Uterus (tissue), 4 donors: ENCODE results near the gene GLIS1. TPM values are rescaled to one million over a fixed set of nuclear protein-coding genes. Genes with fewer than 3 reads are reported as not detected.

Source experiments
- DNase-seq, 2 donors: peaks; one replicate each; pipeline ENCODE4 v3.0.0-alpha.2; 2019 to 2020
- H3K27ac ChIP-seq, 2 donors: fragments of 200-600 bp; sonication (generic); 1 replicate in 1 of 2; 2 replicates in 1 of 2; pipeline ENCODE4 v1.5.1; 2016 to 2018
- H3K27me3 ChIP-seq, 2 donors: fragments of 200-600 bp; sonication (generic); one replicate each; pipeline ENCODE4 v1.5.1; 2018 to 2019; ENCODE audit warnings: control low read depth in 1 of 2
- H3K36me3 ChIP-seq, 2 donors: fragments of 200-600 bp; sonication (generic); one replicate each; pipeline ENCODE4 v1.5.1; 2019; ENCODE audit warnings: control low read depth in 1 of 2
- H3K4me1 ChIP-seq, 2 donors: fragments of 200-600 bp; sonication (generic); one replicate each; pipeline ENCODE4 v1.5.1; 2018 to 2019; ENCODE audit warnings: control low read depth in 1 of 2
- H3K4me3 ChIP-seq, 2 donors: fragments of 200-600 bp; sonication (generic); 1 replicate in 1 of 2; 2 replicates in 1 of 2; pipeline ENCODE4 v1.5.1; 2018 to 2019; ENCODE audit warnings: mild to moderate bottlenecking in 1 of 2
- H3K9me3 ChIP-seq, 2 donors: fragments of 200-600 bp; sonication (generic); one replicate each; pipeline ENCODE4 v1.5.1; 2019; ENCODE audit warnings: control low read depth in 1 of 2
- CTCF ChIP-seq, 4 experiments: fragments of 200-600 bp in 2 of 4; fragments of 450-650 bp in 2 of 4; sonication (generic) in 2 of 4; IDR thresholded peaks; one replicate each; pipeline ENCODE4 v1.5.1; 2016 to 2019; ENCODE audit warnings: antibody characterized with exemption in 4 of 4, mild to moderate bottlenecking in 2 of 4, moderate library complexity in 1 of 4
- POLR2A ChIP-seq, 2 donors: fragments of 450-650 bp; IDR thresholded peaks; one replicate each; pipeline ENCODE4 v1.6.1; 2016; ENCODE audit warnings: antibody characterized with exemption in 2 of 2, mild to moderate bottlenecking in 1 of 2, moderate library complexity in 1 of 2
- intact Hi-C: fragments of 100-400 bp; cut with DNase I; formaldehyde crosslinking; loops from one replicate; pipeline ENCODE4 v1.15.1; 2023; ENCODE audit warnings: low total_unique reads
- total RNA-seq, 4 donors: library from RNA; depleted of rRNA in 3 of 4; stranded (reverse); fragments of >200 nt in 3 of 4; gene quantifications; one replicate each; pipeline versions ENCODE4 v1.1.0 to v1.2.4, GENCODE V29; 2014 to 2023
- donor health status: DM: yes; HTN: yes; CAD: no.

The GLIS1 gene
- total RNA-seq, 4 donors from 2014 or later, result 0.21 to 1.0 TPM; not detected in 2

- intact Hi-C loops, result no loop called here
Observed at GRCh38 chr1:53696990-53697389, 42.0 kb downstream of the GLIS1 start.

GRCh38 chr1:53696571-53696970 lies 42.4 kb downstream of the GLIS1 start:
- no peak for DNase-seq
- H3K4me1 ChIP-seq, result no peaks in the 10 kb centered on the region
- intact Hi-C loops, result no loop called here
- H3K4me3 ChIP-seq, result no peak overlapping the region
- no peaks in the 10 kb centered on the region for H3K9me3 ChIP-seq
- no peaks in the 10 kb centered on the region for H3K27me3 ChIP-seq
- H3K27ac ChIP-seq, result no peak overlapping the region
- H3K36me3 ChIP-seq, result no peaks in the 10 kb centered on the region
- TF ChIP-seq CTCF (IDR thresholded peaks at IDR 0.05), result no peak

More at GRCh38 chr1:53696990-53697389, 42.0 kb downstream of the GLIS1 start:
- H3K36me3 ChIP-seq, result no peaks in the 10 kb centered on the region
- H3K4me3 ChIP-seq, result no peak overlapping the region
- no peaks in the 10 kb centered on the region for H3K9me3 ChIP-seq
- H3K27me3 ChIP-seq, result no peaks in the 10 kb centered on the region
- H3K4me1 ChIP-seq, result no peaks in the 10 kb centered on the region
- TF ChIP-seq POLR2A (IDR thresholded peaks at IDR 0.05) (no peak), CTCF (IDR thresholded peaks at IDR 0.05) (no peak)
- DNase-seq, result no peak
- H3K27ac ChIP-seq, result no peak overlapping the region

GRCh38 chr1:53696051-53696450 lies 42.9 kb downstream of the GLIS1 start:
- Histone ChIP-seq H3K27me3 (no peaks in the 10 kb centered on the region), H3K4me1 (no peaks in the 10 kb centered on the region), H3K9me3 (no peaks in the 10 kb centered on the region), H3K36me3 (no peaks in the 10 kb centered on the region), H3K4me3 (no peak overlapping the region), H3K27ac (no peak overlapping the region)
- no peak for DNase-seq
- intact Hi-C loops, result no loop called here
- TF ChIP-seq POLR2A (IDR thresholded peaks at IDR 0.05) (no peak), CTCF (IDR thresholded peaks at IDR 0.05) (no peak)

GRCh38 chr1:53695116-53695515 lies 43.8 kb downstream of the GLIS1 start:
- TF ChIP-seq POLR2A (IDR thresholded peaks at IDR 0.05), result no peak
- TF ChIP-seq CTCF (IDR thresholded peaks at IDR 0.05), result no peak
- H3K36me3 ChIP-seq, result no peaks in the 10 kb centered on the region
- no peaks in the 10 kb centered on the region for H3K4me1 ChIP-seq
- H3K9me3 ChIP-seq, result no peaks in the 10 kb centered on the region
- intact Hi-C loops, result no loop called here
- H3K27me3 ChIP-seq, result no peaks in the 10 kb centered on the region
- no peak for DNase-seq
- no peak overlapping the region for H3K27ac ChIP-seq
- H3K4me3 ChIP-seq, result no peak overlapping the region

GRCh38 chr1:53694718-53695091 lies 44.3 kb downstream of the GLIS1 start:
- Histone ChIP-seq H3K36me3 (no peaks in the 10 kb centered on the region), H3K27ac (no peak overlapping the region), H3K27me3 (no peaks in the 10 kb centered on the region), H3K9me3 (no peaks in the 10 kb centered on the region), H3K4me3 (no peak overlapping the region), H3K4me1 (no peaks in the 10 kb centered on the region)
- no peak for DNase-seq
- intact Hi-C loops, result no loop called here
- TF ChIP-seq POLR2A (IDR thresholded peaks at IDR 0.05) (no peak), CTCF (IDR thresholded peaks at IDR 0.05) (no peak)
